ENCODE measurements around the gene UPK2. TPM values are rescaled to one million over a fixed set of nuclear protein-coding genes. Genes with fewer than 3 reads are reported as not detected.

The UPK2 gene
- not detected for polyA plus RNA-seq (2013, experiment 1 of 4)
- polyA plus RNA-seq (2013, experiment 2 of 4): not detected
- polyA plus RNA-seq (2013, experiment 3 of 4): not detected
- polyA plus RNA-seq (2013, experiment 4 of 4): 0.69 TPM

DNA sequence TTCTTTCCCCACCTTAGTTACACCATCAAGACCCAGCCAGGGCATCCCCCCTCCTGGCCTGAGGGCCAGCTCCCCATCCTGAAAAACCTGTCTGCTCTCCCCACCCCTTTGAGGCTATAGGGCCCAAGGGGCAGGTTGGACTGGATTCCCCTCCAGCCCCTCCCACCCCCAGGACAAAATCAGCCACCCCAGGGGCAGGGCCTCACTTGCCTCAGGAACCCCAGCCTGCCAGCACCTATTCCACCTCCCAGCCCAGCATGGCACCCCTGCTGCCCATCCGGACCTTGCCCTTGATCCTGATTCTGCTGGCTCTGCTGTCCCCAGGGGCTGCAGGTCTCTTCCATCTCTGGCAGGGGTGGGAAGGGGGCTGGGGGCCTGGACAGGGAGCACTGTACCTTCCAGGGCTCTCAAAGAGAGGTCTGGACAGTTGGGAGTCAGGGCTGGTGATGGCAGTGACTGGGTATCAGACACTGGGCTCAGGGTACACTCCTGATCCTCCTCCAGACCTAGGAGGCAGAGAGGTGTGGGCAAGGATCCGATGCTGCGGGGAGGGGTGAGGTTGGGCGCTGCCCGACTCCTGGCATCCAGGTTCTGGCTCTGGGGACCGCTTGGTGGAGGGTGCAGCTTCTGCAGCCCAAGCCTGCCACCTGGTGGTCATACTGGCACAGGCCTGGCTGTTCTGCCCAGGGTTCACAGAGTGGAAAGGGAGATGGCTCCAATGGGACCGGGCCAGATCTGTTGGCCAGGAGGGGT is at the start of gene UPK2:
Gene UPK2 (plus strand): TSS at position 205 of the 753 bp plus-strand sequence. CDS start 53 bp downstream, at position 258.
- no peak within 1 kb of the TSS for H3K4me3 ChIP-seq (ENCODE audit: insufficient read depth, low read depth, low read length)
- H3K4me1 ChIP-seq (ENCODE audit: control insufficient read depth, insufficient read depth, low read length): no peaks in the 10 kb centered on the region
- WGBS, 2 experiments: 9 to 14% methylated on average over 7 of the region's 7 CpGs
- H3K9me3 ChIP-seq (ENCODE audit: control insufficient read depth, low read length): no peaks in the 10 kb centered on the region
- no peaks in the 10 kb centered on the region for H3K27me3 ChIP-seq (ENCODE audit: control insufficient read depth, insufficient read depth, low read length, poor library complexity, severe bottlenecking)
- H3K27ac ChIP-seq (ENCODE audit: insufficient read depth, low read depth, low read length, poor library complexity, severe bottlenecking): no peak within 1 kb of the TSS
- no peaks in the 10 kb centered on the region for H3K36me3 ChIP-seq (ENCODE audit: control insufficient read depth, insufficient read depth, low read length)

- H3K27me3 ChIP-seq (ENCODE audit: control insufficient read depth, insufficient read depth, low read length, poor library complexity, severe bottlenecking): no peaks in the 10 kb centered on the region
- H3K4me3 ChIP-seq (ENCODE audit: insufficient read depth, low read depth, low read length): no peak overlapping the region
- no peak overlapping the region for H3K27ac ChIP-seq (ENCODE audit: insufficient read depth, low read depth, low read length, poor library complexity, severe bottlenecking)
- peaks cover 48% of the 10 kb centered on the region for H3K4me1 ChIP-seq (ENCODE audit: control insufficient read depth, insufficient read depth, low read length)
- peaks cover 16% of the 10 kb centered on the region for H3K36me3 ChIP-seq (ENCODE audit: control insufficient read depth, insufficient read depth, low read length)
- 31 to 34% methylated on average over 24 of the region's 24 CpGs for WGBS, 2 experiments
- no peaks in the 10 kb centered on the region for H3K9me3 ChIP-seq (ENCODE audit: control insufficient read depth, low read length)
These were observed 48.8 kb upstream of the UPK2 start for GRCh38 chr11:118907051-118908042.

DNA sequence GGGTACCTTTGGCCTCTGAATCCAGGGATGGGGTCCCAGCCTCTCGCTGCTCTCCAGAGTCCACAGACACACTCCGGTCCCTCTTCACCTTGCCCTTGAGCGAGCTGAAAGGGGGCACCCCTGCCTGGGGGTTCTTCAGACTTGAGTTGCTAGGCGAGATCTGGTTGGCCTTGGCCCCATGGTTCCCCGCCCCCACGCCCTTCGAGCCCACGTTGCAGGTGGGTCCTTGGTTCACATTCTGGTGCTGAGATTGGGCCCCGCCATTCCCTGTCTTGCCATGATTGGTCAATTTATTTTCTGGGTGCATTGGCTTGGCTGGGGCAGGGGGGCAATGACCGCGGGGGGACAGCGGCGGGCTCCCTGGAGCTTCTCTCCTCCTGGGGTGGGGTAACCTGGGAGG is 47.8 kb upstream of the UPK2 start:
- H3K4me1 ChIP-seq (ENCODE audit: control insufficient read depth, insufficient read depth, low read length): peaks cover 57% of the 10 kb centered on the region
- WGBS, 2 experiments: 84 to 85% methylated on average over 13 of the region's 13 CpGs
- H3K36me3 ChIP-seq (ENCODE audit: control insufficient read depth, insufficient read depth, low read length): peaks cover 14% of the 10 kb centered on the region

GRCh38 chr11:118908901-118909618 is 47.0 kb upstream of the UPK2 start:
- H3K4me1 ChIP-seq (ENCODE audit: control insufficient read depth, insufficient read depth, low read length): peaks cover 64% of the 10 kb centered on the region
- peak overlapping the region; percentile 37 for H3K4me3 ChIP-seq (ENCODE audit: insufficient read depth, low read depth, low read length)
- H3K9me3 ChIP-seq (ENCODE audit: control insufficient read depth, low read length): no peaks in the 10 kb centered on the region
- no peaks in the 10 kb centered on the region for H3K27me3 ChIP-seq (ENCODE audit: control insufficient read depth, insufficient read depth, low read length, poor library complexity, severe bottlenecking)
- H3K27ac ChIP-seq (ENCODE audit: insufficient read depth, low read depth, low read length, poor library complexity, severe bottlenecking): peak overlapping the region; percentile 85
- 0 to 1% methylated on average over 17 of the region's 17 CpGs for WGBS, 2 experiments
- peaks cover 6% of the 10 kb centered on the region for H3K36me3 ChIP-seq (ENCODE audit: control insufficient read depth, insufficient read depth, low read length)

More for the DNA sequence above, 47.8 kb upstream of the UPK2 start:
- no peaks in the 10 kb centered on the region for H3K27me3 ChIP-seq (ENCODE audit: control insufficient read depth, insufficient read depth, low read length, poor library complexity, severe bottlenecking)
- no peak overlapping the region for H3K27ac ChIP-seq (ENCODE audit: insufficient read depth, low read depth, low read length, poor library complexity, severe bottlenecking)
- H3K9me3 ChIP-seq (ENCODE audit: control insufficient read depth, low read length): no peaks in the 10 kb centered on the region
- no peak overlapping the region for H3K4me3 ChIP-seq (ENCODE audit: insufficient read depth, low read depth, low read length)

GRCh38 chr11:118909619-118910308 is 46.3 kb upstream of the UPK2 start:
- Histone ChIP-seq H3K36me3 (ENCODE audit: control insufficient read depth, insufficient read depth, low read length) (peaks cover 6% of the 10 kb centered on the region), H3K4me3 (ENCODE audit: insufficient read depth, low read depth, low read length) (peak overlapping the region; percentile 37), H3K27me3 (ENCODE audit: control insufficient read depth, insufficient read depth, low read length, poor library complexity, severe bottlenecking) (no peaks in the 10 kb centered on the region), H3K4me1 (ENCODE audit: control insufficient read depth, insufficient read depth, low read length) (peaks cover 71% of the 10 kb centered on the region), H3K9me3 (ENCODE audit: control insufficient read depth, low read length) (no peaks in the 10 kb centered on the region), H3K27ac (ENCODE audit: insufficient read depth, low read depth, low read length, poor library complexity, severe bottlenecking) (peak overlapping the region; percentile 85)
- WGBS, 2 experiments: 12 to 16% methylated on average over 21 of the region's 21 CpGs

DNA sequence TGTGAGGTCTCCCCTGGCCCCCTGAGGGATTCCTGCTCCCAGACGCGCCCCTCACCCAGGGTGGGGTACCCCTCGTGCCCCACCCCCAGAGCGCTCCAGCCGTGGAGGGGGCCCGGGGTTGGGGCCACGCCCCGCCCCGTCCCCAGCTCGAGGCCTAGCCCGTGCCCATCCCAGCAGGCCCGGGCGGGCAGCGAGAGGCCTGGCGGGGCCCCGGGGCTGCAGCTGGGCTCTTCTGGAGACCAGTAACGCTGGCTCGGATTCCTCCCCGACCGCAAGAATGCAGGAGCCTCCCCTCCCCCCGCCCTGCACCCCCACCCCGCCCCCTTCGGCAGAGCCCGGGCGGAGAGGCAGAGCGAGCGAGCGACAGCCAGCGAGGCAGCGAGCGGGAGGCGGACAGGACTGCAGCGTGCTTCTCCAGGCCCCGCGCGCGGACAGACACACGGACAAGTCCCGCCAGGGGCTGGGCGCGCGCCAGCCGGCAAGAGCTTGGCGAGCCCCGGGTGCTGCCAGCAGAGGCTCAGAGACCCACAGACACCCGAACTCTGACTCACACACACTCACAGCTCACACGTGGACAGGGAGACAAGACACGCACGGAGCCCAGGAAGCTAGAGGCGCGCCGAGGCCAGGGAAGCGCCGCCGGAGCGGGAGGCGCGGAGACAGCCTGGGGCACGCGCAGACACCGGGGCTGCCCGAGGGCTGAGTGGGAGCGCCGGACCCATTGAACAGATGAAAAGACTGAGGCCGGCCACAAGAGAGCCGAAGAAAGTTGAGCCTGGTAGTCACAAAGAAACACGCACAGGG is 45.6 kb upstream of the UPK2 start:
- H3K27ac ChIP-seq (ENCODE audit: insufficient read depth, low read depth, low read length, poor library complexity, severe bottlenecking): peak overlapping the region; percentile 92
- peaks cover 76% of the 10 kb centered on the region for H3K4me1 ChIP-seq (ENCODE audit: control insufficient read depth, insufficient read depth, low read length)
- 3 to 4% methylated on average over 65 to 67 of the region's 67 CpGs for WGBS, 2 experiments
- H3K9me3 ChIP-seq (ENCODE audit: control insufficient read depth, low read length): no peaks in the 10 kb centered on the region
- no peaks in the 10 kb centered on the region for H3K27me3 ChIP-seq (ENCODE audit: control insufficient read depth, insufficient read depth, low read length, poor library complexity, severe bottlenecking)
- peak overlapping the region; percentile 37 for H3K4me3 ChIP-seq (ENCODE audit: insufficient read depth, low read depth, low read length)
- H3K36me3 ChIP-seq (ENCODE audit: control insufficient read depth, insufficient read depth, low read length): peaks cover 6% of the 10 kb centered on the region

GRCh38 chr11:118911113-118911879 is 44.8 kb upstream of the UPK2 start:
- no peaks in the 10 kb centered on the region for H3K9me3 ChIP-seq (ENCODE audit: control insufficient read depth, low read length)
- 24% methylated on average over 21 of the region's 21 CpGs for WGBS, 2 experiments
- no peaks in the 10 kb centered on the region for H3K36me3 ChIP-seq (ENCODE audit: control insufficient read depth, insufficient read depth, low read length)
- peaks cover 84% of the 10 kb centered on the region for H3K4me1 ChIP-seq (ENCODE audit: control insufficient read depth, insufficient read depth, low read length)
- peak overlapping the region; percentile 24 for H3K4me3 ChIP-seq (ENCODE audit: insufficient read depth, low read depth, low read length)
- H3K27me3 ChIP-seq (ENCODE audit: control insufficient read depth, insufficient read depth, low read length, poor library complexity, severe bottlenecking): no peaks in the 10 kb centered on the region
- peak overlapping the region; percentile 92 for H3K27ac ChIP-seq (ENCODE audit: insufficient read depth, low read depth, low read length, poor library complexity, severe bottlenecking)

DNA sequence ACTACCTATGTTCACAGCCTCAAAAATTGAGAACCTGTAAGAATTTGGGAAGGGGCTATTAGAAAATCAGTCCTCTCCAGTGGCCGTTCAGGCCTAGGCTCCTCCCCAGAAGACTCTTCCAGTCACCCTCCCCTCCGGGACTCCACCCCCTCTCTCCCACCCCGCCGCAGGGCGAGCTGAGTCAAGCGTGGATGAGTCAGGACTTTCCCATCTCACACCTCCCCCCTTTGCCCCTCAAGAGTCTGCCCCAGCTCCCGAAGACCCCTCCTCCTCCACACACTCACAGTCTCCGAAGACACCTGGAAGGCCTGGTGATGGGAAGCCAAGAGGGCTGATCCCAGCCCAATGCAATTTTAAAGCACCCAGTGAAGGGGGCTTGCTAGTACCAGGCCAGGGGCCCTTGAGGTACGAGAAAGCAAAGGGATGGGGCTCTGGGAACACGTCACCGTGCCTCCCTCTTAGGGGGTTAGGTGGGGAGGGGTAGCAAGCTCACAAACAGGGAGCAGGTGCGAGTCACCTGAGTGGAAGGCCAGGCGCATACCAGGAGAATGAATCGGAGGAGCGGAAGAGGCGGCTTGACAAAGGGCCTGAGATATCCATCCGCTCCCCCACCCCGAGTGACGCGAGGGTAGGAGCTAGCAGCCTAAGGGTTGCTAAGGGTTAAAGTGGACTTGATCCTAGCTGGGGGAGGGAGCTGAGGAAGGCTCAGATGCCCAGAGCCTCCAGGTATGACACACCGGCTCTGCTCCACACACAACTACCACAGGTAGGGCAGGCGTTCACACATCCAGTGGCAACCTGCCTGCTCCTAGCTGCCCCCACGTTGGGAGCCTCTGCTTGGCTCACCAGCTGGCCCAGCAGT is 44.0 kb upstream of the UPK2 start:
- H3K27me3 ChIP-seq (ENCODE audit: control insufficient read depth, insufficient read depth, low read length, poor library complexity, severe bottlenecking): no peaks in the 10 kb centered on the region
- H3K4me3 ChIP-seq (ENCODE audit: insufficient read depth, low read depth, low read length): no peak overlapping the region
- 22 to 23% methylated on average over 23 of the region's 23 CpGs for WGBS, 2 experiments
- H3K4me1 ChIP-seq (ENCODE audit: control insufficient read depth, insufficient read depth, low read length): peaks cover 91% of the 10 kb centered on the region
- H3K9me3 ChIP-seq (ENCODE audit: control insufficient read depth, low read length): no peaks in the 10 kb centered on the region
- H3K36me3 ChIP-seq (ENCODE audit: control insufficient read depth, insufficient read depth, low read length): no peaks in the 10 kb centered on the region
- H3K27ac ChIP-seq (ENCODE audit: insufficient read depth, low read depth, low read length, poor library complexity, severe bottlenecking): peak overlapping the region; percentile 76
